ENCODE measurements around the gene MCU.

MCU gene

DNA sequence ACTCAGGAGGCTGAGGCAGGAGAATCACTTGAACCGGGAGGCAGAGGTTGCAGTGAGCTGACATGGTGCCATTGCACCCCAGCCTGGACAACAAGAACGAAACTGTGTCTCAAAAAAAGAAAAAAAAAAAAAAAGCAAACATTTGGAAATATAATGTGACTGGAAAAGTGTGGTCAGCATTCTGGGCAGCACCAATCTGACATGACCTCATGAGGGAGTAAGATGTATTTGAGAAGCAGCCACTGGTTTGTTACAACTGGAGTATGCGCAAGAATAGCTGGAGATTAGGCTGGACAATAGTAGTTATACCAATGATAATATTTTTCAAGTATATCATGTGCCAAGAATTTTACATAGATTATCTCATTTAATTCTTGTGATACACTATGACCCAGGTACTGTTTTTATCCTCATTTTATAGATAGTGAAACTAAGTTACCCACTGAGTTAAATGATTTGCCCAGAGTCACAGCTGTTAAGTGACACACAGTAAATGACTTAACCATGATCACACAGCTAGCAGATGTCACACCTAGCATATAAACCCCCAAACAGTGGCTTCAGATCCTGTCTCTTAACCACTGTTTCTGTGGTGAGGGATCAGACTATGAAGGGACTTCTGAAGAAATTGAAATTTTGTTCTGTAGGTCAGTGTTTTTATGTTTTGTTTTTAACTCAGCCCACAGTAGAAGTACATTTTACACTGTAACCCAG lies 11.1 kb downstream of the MCU start:
- no peak overlapping the region for H3K9ac ChIP-seq (ENCODE audit: low read depth, low read length)
- H3K4me3 ChIP-seq (ENCODE audit: low read depth, low read length): no peak overlapping the region
- H3K36me3 ChIP-seq (ENCODE audit: control insufficient read depth, insufficient read depth, low read length): no peaks in the 10 kb centered on the region; the same call in 1 of the 2 replicates
- H3K27ac ChIP-seq (ENCODE audit: low read depth, low read length): no peak overlapping the region
- H3K4me1 ChIP-seq (ENCODE audit: control insufficient read depth, insufficient read depth, low read length): no peaks in the 10 kb centered on the region
- H3K9me3 ChIP-seq (ENCODE audit: control insufficient read depth, insufficient read depth, low read length): no peaks in the 10 kb centered on the region
- H3K27me3 ChIP-seq (ENCODE audit: control insufficient read depth, insufficient read depth, low read length): no peaks in the 10 kb centered on the region

DNA sequence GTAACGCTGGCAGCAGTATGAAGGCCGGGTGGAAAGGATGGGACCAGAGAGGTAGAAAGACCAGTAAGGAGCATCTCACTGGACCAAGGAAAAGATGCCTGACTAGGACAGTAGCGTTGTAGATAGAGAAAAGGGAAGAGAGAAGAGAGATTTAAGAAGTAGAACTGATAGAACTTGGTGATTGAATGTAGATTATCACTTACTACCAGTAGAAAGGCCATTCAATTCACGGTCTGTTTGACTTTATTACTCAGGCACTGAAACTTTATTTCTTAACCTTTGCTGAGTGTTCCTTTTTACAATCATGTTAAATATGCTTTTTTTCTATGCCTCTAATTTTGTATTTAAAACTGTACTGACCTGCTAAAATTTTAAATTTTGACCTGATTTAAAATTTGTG lies 12.2 kb downstream of the MCU start:
- no peak overlapping the region for H3K4me3 ChIP-seq (ENCODE audit: low read depth, low read length)
- H3K36me3 ChIP-seq (ENCODE audit: control insufficient read depth, insufficient read depth, low read length): no peaks in the 10 kb centered on the region; the same call in 1 of the 2 replicates
- no peaks in the 10 kb centered on the region for H3K4me1 ChIP-seq (ENCODE audit: control insufficient read depth, insufficient read depth, low read length)
- no peak overlapping the region for H3K27ac ChIP-seq (ENCODE audit: low read depth, low read length)
- no peaks in the 10 kb centered on the region for H3K27me3 ChIP-seq (ENCODE audit: control insufficient read depth, insufficient read depth, low read length)
- H3K9ac ChIP-seq (ENCODE audit: low read depth, low read length): no peak overlapping the region
- no peaks in the 10 kb centered on the region for H3K9me3 ChIP-seq (ENCODE audit: control insufficient read depth, insufficient read depth, low read length)

DNA sequence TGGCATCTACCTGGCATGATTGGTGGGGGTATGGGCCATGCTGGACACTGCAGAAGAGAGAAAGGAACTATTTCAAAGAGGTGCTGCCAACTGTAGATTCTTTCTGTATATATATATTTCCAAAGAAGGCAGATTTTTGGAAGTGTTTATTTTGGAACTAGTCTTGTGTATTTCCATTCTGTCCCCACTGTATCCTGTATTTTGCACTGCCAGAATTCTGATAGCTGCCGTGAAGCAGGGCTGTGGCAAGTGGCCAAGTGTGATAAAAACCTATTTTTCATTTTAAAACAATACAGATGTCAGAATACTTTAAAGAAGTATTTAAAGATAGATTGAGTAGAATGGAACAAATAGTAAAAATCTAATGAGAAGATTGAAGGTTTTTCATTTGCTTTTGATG lies 17.1 kb downstream of the MCU start:
- Histone ChIP-seq H3K27ac (ENCODE audit: low read depth, low read length) (no peak overlapping the region), H3K9ac (ENCODE audit: low read depth, low read length) (no peak overlapping the region), H3K27me3 (ENCODE audit: control insufficient read depth, insufficient read depth, low read length) (no peaks in the 10 kb centered on the region), H3K4me3 (ENCODE audit: low read depth, low read length) (no peak overlapping the region), H3K36me3 (ENCODE audit: control insufficient read depth, insufficient read depth, low read length) (no peaks in the 10 kb centered on the region; the same call in 1 of the 2 replicates), H3K9me3 (ENCODE audit: control insufficient read depth, insufficient read depth, low read length) (no peaks in the 10 kb centered on the region), H3K4me1 (ENCODE audit: control insufficient read depth, insufficient read depth, low read length) (peaks cover 12% of the 10 kb centered on the region)

DNA sequence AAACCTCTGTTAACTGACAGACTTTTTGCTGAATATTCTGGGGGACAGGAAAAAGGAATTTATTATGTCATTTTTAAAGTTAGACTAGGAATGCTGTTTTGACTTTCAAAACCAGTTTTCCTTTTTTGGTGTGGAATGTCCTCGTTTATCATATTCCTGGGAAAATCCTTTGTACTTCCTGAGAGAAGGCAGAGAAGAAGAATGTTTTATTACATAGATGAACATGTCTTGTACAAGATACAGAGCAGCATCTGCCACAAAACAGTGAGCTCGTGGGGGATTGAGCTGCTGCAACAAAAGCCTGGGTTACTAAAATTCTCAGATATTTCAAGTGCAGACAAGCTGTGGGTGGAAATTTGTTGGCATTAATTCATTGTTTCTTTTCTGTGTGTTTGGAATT lies 20.2 kb downstream of the MCU start:
- H3K36me3 ChIP-seq (ENCODE audit: control insufficient read depth, insufficient read depth, low read length): peaks cover 21% of the 10 kb centered on the region
- H3K9me3 ChIP-seq (ENCODE audit: control insufficient read depth, insufficient read depth, low read length): no peaks in the 10 kb centered on the region
- no peaks in the 10 kb centered on the region for H3K27me3 ChIP-seq (ENCODE audit: control insufficient read depth, insufficient read depth, low read length)
- H3K27ac ChIP-seq (ENCODE audit: low read depth, low read length): peak overlapping the region; percentile 5
- no peak overlapping the region for H3K4me3 ChIP-seq (ENCODE audit: low read depth, low read length)
- no peak overlapping the region; the same call in 1 of the 2 replicates for H3K9ac ChIP-seq (ENCODE audit: low read depth, low read length)
- H3K4me1 ChIP-seq (ENCODE audit: control insufficient read depth, insufficient read depth, low read length): peaks cover 12% of the 10 kb centered on the region

DNA sequence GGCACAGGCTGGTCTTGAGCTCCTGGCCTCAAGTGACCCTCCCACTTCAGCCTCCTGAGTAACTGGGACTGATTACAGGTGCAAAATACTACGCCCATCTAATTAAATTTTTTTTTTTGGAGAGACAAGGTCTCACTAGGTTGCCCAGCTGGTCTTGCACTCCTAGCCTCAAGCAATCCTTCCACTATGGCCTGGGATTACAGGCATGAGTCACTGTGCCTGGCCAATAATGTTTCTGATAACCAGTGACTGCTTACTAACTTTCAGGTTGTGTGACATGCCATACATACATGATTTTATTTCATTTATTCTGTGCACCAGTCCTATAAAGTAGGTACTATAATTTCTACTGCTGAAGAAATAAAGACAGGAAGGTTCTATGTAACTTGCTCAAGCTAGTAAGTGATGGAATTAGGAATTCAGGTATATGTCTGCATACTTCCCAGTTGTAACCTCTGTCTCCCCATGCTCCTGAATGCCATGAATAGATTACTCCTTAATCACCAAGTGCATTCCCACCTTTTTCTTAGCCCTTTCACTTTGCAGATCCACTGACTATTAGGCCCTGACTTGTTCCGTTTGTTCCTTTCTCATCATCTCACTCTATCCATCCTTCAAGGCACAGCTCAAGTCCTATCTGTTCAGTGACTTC lies 28.1 kb downstream of the MCU start:
- Histone ChIP-seq H3K36me3 (ENCODE audit: control insufficient read depth, insufficient read depth, low read length) (peaks cover 32% of the 10 kb centered on the region), H3K27ac (ENCODE audit: low read depth, low read length) (peak overlapping the region; percentile 46), H3K4me1 (ENCODE audit: control insufficient read depth, insufficient read depth, low read length) (peaks cover 25% of the 10 kb centered on the region), H3K9me3 (ENCODE audit: control insufficient read depth, insufficient read depth, low read length) (no peaks in the 10 kb centered on the region), H3K27me3 (ENCODE audit: control insufficient read depth, insufficient read depth, low read length) (no peaks in the 10 kb centered on the region), H3K4me3 (ENCODE audit: low read depth, low read length) (no peak overlapping the region), H3K9ac (ENCODE audit: low read depth, low read length) (no peak overlapping the region)

GRCh38 chr10:72720814-72721660 lies 29.1 kb downstream of the MCU start:
- Histone ChIP-seq H3K4me3 (ENCODE audit: low read depth, low read length) (no peak overlapping the region), H3K27ac (ENCODE audit: low read depth, low read length) (peak overlapping the region; percentile 2)

DNA sequence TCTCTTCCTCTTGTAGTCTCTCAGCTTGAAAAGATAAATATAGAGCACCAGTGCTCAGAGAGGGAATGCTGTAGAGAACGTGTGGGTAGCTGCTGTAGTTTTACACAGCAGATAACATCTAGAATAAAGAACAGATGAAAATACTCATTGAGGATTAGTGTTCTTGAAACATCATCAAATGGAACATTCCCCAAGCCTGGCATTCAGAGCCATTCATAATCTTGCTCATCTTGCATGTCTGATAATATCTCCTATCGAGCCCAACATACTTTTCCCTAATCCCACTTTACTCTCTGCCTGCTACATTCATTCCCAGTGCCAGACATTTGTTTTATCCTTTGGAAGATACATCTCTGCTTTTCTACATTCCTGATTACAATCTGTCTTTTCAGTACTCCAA lies 35.2 kb downstream of the MCU start:
- Histone ChIP-seq H3K4me3 (ENCODE audit: low read depth, low read length) (no peak overlapping the region), H3K27ac (ENCODE audit: low read depth, low read length) (no peak overlapping the region), H3K27me3 (ENCODE audit: control insufficient read depth, insufficient read depth, low read length) (no peaks in the 10 kb centered on the region), H3K36me3 (ENCODE audit: control insufficient read depth, insufficient read depth, low read length) (no peaks in the 10 kb centered on the region), H3K4me1 (ENCODE audit: control insufficient read depth, insufficient read depth, low read length) (peaks cover 5% of the 10 kb centered on the region), H3K9me3 (ENCODE audit: control insufficient read depth, insufficient read depth, low read length) (no peaks in the 10 kb centered on the region), H3K9ac (ENCODE audit: low read depth, low read length) (no peak overlapping the region)

More at GRCh38 chr10:72720814-72721660, 29.1 kb downstream of the MCU start:
- no peaks in the 10 kb centered on the region for H3K9me3 ChIP-seq (ENCODE audit: control insufficient read depth, insufficient read depth, low read length)
- no peak overlapping the region for H3K9ac ChIP-seq (ENCODE audit: low read depth, low read length)
- H3K36me3 ChIP-seq (ENCODE audit: control insufficient read depth, insufficient read depth, low read length): peaks cover 22% of the 10 kb centered on the region; the same call in 1 of the 2 replicates
- peaks cover 25% of the 10 kb centered on the region for H3K4me1 ChIP-seq (ENCODE audit: control insufficient read depth, insufficient read depth, low read length)
- no peaks in the 10 kb centered on the region for H3K27me3 ChIP-seq (ENCODE audit: control insufficient read depth, insufficient read depth, low read length)

DNA sequence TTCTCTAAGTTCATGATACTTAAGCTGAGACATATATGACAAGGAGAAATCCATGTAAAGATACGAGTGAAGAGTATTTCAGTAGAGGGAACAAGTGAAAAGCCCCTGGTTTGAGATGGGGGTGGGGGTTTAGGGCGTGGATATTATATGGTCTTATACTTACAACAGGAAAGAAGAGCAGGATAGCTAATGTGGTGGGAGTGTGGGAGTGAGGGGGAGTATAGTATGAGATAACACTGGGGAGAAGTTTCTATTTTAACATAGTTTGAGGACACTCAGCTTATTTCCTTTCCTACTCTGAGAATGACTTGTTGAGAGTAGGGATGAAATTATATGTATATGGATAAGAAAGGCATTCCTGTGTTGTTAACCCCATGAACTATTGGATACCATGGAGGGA lies 36.5 kb downstream of the MCU start:
- Histone ChIP-seq H3K4me1 (ENCODE audit: control insufficient read depth, insufficient read depth, low read length) (peaks cover 5% of the 10 kb centered on the region), H3K27me3 (ENCODE audit: control insufficient read depth, insufficient read depth, low read length) (no peaks in the 10 kb centered on the region), H3K27ac (ENCODE audit: low read depth, low read length) (no peak overlapping the region), H3K9ac (ENCODE audit: low read depth, low read length) (no peak overlapping the region), H3K4me3 (ENCODE audit: low read depth, low read length) (no peak overlapping the region), H3K36me3 (ENCODE audit: control insufficient read depth, insufficient read depth, low read length) (no peaks in the 10 kb centered on the region), H3K9me3 (ENCODE audit: control insufficient read depth, insufficient read depth, low read length) (no peaks in the 10 kb centered on the region)

GRCh38 chr10:72729528-72729927 lies 37.6 kb downstream of the MCU start:
- Histone ChIP-seq H3K9me3 (ENCODE audit: control insufficient read depth, insufficient read depth, low read length) (no peaks in the 10 kb centered on the region), H3K4me1 (ENCODE audit: control insufficient read depth, insufficient read depth, low read length) (peaks cover 5% of the 10 kb centered on the region), H3K4me3 (ENCODE audit: low read depth, low read length) (no peak overlapping the region), H3K36me3 (ENCODE audit: control insufficient read depth, insufficient read depth, low read length) (no peaks in the 10 kb centered on the region), H3K27ac (ENCODE audit: low read depth, low read length) (no peak overlapping the region), H3K9ac (ENCODE audit: low read depth, low read length) (no peak overlapping the region), H3K27me3 (ENCODE audit: control insufficient read depth, insufficient read depth, low read length) (no peaks in the 10 kb centered on the region)

DNA sequence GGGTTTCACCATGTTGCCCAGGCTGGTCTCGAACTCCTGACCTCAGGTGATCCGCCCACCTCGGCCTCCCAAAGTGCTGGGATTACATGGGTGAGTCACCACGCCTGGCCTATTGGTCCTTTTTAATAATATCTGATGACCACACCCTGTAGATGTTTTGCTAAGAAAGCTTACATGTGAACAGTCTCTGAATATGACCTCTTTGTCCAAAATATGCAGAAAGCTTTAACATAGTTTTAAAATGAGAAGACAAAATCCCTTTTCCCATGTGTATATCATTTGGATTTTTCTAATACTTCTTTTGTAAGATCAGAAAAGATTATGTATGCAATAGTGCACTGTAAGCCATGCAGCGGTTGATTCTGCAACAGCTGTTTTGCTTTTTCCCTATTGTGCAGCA lies 38.5 kb downstream of the MCU start:
- Histone ChIP-seq H3K27me3 (ENCODE audit: control insufficient read depth, insufficient read depth, low read length) (no peaks in the 10 kb centered on the region), H3K27ac (ENCODE audit: low read depth, low read length) (no peak overlapping the region), H3K4me1 (ENCODE audit: control insufficient read depth, insufficient read depth, low read length) (peaks cover 5% of the 10 kb centered on the region), H3K9me3 (ENCODE audit: control insufficient read depth, insufficient read depth, low read length) (no peaks in the 10 kb centered on the region), H3K4me3 (ENCODE audit: low read depth, low read length) (no peak overlapping the region), H3K9ac (ENCODE audit: low read depth, low read length) (no peak overlapping the region), H3K36me3 (ENCODE audit: control insufficient read depth, insufficient read depth, low read length) (no peaks in the 10 kb centered on the region)

Measured in HUES48 (cell line).